Loucy (cell line): Measurements from ENCODE around the gene NAA38.

ENCODE experiments used
- H2AFZ ChIP-seq: fragments of 200-600 bp; sonication (generic); 2 replicates; pipeline ENCODE4 v1.6.0; 2016; ENCODE audit warnings: antibody characterized with exemption, mild to moderate bottlenecking, low read length, moderate library complexity
- H3F3A ChIP-seq: fragments of 200-600 bp; 2 replicates; pipeline ENCODE4 v1.6.0; 2016; ENCODE audit warnings: antibody characterized with exemption, low read depth, mild to moderate bottlenecking
- H3K27me3 ChIP-seq: fragments of 200-600 bp; sonication (generic); 2 replicates; pipeline ENCODE4 v1.6.1; 2014; ENCODE audit warnings: low read length, mild to moderate bottlenecking; ENCODE audit not compliant: insufficient read depth, poor library complexity, severe bottlenecking
- H3K36me3 ChIP-seq: fragments of 200-600 bp; sonication (generic); 2 replicates; pipeline ENCODE4 v1.6.1; 2016; ENCODE audit warnings: low read length; ENCODE audit not compliant: insufficient read depth
- H3K4me1 ChIP-seq: fragments of 200-600 bp; sonication (generic); 2 replicates; pipeline ENCODE4 v1.5.1; 2014; ENCODE audit warnings: low read length, mild to moderate bottlenecking; ENCODE audit not compliant: insufficient read depth, poor library complexity, severe bottlenecking
- H3K4me2 ChIP-seq: fragments of 200-600 bp; sonication (generic); 2 replicates; pipeline ENCODE4 v1.6.0; 2014; ENCODE audit warnings: antibody characterized with exemption, low read length, low read depth, mild to moderate bottlenecking; ENCODE audit not compliant: poor library complexity, severe bottlenecking
- H3K4me3 ChIP-seq: fragments of 200-600 bp; sonication (generic); 2 replicates; pipeline ENCODE4 v1.5.1; 2014; ENCODE audit warnings: low read length, mild to moderate bottlenecking, mixed read lengths; ENCODE audit not compliant: poor library complexity, severe bottlenecking
- H3K79me2 ChIP-seq: fragments of 200-600 bp; sonication (generic); 2 replicates; pipeline ENCODE4 v1.6.1; 2014; ENCODE audit warnings: low read length; ENCODE audit not compliant: insufficient read depth
- H3K9ac ChIP-seq: fragments of 200-600 bp; sonication (generic); 2 replicates; pipeline ENCODE4 v1.6.0; 2014; ENCODE audit warnings: mild to moderate bottlenecking, low read depth, low read length, moderate library complexity; ENCODE audit not compliant: poor library complexity, severe bottlenecking
- H3K9me2 ChIP-seq: fragments of 200-600 bp; sonication (generic); replicated peaks from 2 replicates; pipeline ENCODE4 v1.6.1; 2016; ENCODE audit warnings: low read depth, low read length, mixed read lengths
- H3K9me3 ChIP-seq: fragments of 200-600 bp; sonication (generic); 2 replicates; pipeline ENCODE4 v1.6.1; 2014; ENCODE audit warnings: mild to moderate bottlenecking, antibody characterized with exemption, low read length, low read depth; ENCODE audit not compliant: insufficient read depth
- H4K20me1 ChIP-seq: fragments of 200-600 bp; sonication (generic); 2 replicates; pipeline ENCODE4 v1.6.0; 2014; ENCODE audit warnings: antibody characterized with exemption, low read length, mild to moderate bottlenecking; ENCODE audit not compliant: insufficient read depth, poor library complexity, severe bottlenecking
- EZH2phosphoT487 ChIP-seq: fragments of 200-600 bp; IDR thresholded peaks from 2 replicates; pipeline ENCODE4 v1.6.1; 2018; ENCODE audit warnings: antibody characterized with exemption, mild to moderate bottlenecking, moderate library complexity, borderline replicate concordance
- TF ChIP-seq, protein P1 (sequence below): fragments of 200-600 bp; sonication (generic); conservative IDR thresholded peaks from 2 replicates; pipeline ENCODE4 v1.5.1; 2014; ENCODE audit warnings: mild to moderate bottlenecking, antibody characterized with exemption, low read length

NAA38 gene

DNA sequence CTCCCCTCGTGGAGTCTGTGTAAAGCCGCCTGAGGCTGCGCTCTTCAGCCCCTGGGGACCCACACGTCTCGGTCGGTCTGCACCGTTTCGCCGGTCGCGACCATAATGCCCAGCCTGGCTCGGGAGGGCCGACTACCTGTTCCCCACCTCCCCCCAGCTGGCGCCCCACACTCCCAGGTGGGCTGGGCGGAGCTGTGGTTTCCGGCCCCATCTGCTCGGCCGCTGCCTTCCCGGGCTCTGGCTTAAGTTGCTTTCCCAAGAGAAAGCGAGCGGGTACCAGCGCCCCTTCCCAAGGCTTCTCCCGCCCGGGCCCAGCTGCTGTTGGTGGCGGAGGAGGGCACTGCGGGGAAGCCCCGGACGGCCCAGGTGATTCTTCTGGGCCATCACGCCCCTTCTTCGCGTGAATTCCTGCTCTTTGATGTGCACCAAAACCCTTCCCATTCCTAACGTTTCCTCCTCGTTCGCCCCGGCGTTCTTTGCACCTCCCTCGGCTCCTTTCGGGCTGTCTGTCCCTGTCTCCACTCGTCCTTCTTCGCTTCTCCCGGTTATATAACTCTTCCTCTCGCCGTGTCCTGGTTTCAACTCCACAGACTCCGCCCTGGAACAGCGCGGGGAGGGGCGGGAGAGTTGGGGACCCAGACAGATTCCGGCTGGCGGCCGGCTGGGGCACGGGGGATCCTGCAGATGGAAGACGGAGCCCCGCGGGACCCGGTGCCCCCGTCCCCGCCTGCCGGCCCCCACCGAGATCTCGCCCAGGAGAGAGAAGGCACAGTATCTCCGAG, 21.4 kb downstream of the NAA38 start:
- H3K4me3 ChIP-seq, result peak overlapping the region; percentile 98
- peaks cover 51% of the 10 kb centered on the region for H3K4me1 ChIP-seq
- no peak for TF ChIP-seq EZH2phosphoT487
- TF ChIP-seq, protein P1, sequence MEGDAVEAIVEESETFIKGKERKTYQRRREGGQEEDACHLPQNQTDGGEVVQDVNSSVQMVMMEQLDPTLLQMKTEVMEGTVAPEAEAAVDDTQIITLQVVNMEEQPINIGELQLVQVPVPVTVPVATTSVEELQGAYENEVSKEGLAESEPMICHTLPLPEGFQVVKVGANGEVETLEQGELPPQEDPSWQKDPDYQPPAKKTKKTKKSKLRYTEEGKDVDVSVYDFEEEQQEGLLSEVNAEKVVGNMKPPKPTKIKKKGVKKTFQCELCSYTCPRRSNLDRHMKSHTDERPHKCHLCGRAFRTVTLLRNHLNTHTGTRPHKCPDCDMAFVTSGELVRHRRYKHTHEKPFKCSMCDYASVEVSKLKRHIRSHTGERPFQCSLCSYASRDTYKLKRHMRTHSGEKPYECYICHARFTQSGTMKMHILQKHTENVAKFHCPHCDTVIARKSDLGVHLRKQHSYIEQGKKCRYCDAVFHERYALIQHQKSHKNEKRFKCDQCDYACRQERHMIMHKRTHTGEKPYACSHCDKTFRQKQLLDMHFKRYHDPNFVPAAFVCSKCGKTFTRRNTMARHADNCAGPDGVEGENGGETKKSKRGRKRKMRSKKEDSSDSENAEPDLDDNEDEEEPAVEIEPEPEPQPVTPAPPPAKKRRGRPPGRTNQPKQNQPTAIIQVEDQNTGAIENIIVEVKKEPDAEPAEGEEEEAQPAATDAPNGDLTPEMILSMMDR, result no peak
- H3K9me3 ChIP-seq, result no peaks in the 10 kb centered on the region
- H4K20me1 ChIP-seq, result peaks cover 26% of the 10 kb centered on the region
- peaks cover 43% of the 10 kb centered on the region; the same call in 1 of the 2 replicates for H3K79me2 ChIP-seq
- peak overlapping the region; percentile 90 for H3K9ac ChIP-seq
- peaks cover 15% of the 10 kb centered on the region; the same call in 1 of the 2 replicates for H3F3A ChIP-seq
- H2AFZ ChIP-seq, result peak overlapping the region; percentile 83
- H3K4me2 ChIP-seq, result peak overlapping the region; percentile 94
- no peaks in the 10 kb centered on the region for H3K36me3 ChIP-seq
- H3K9me2 ChIP-seq, result no peaks in the 10 kb centered on the region
- H3K27me3 ChIP-seq, result no peaks in the 10 kb centered on the region

DNA sequence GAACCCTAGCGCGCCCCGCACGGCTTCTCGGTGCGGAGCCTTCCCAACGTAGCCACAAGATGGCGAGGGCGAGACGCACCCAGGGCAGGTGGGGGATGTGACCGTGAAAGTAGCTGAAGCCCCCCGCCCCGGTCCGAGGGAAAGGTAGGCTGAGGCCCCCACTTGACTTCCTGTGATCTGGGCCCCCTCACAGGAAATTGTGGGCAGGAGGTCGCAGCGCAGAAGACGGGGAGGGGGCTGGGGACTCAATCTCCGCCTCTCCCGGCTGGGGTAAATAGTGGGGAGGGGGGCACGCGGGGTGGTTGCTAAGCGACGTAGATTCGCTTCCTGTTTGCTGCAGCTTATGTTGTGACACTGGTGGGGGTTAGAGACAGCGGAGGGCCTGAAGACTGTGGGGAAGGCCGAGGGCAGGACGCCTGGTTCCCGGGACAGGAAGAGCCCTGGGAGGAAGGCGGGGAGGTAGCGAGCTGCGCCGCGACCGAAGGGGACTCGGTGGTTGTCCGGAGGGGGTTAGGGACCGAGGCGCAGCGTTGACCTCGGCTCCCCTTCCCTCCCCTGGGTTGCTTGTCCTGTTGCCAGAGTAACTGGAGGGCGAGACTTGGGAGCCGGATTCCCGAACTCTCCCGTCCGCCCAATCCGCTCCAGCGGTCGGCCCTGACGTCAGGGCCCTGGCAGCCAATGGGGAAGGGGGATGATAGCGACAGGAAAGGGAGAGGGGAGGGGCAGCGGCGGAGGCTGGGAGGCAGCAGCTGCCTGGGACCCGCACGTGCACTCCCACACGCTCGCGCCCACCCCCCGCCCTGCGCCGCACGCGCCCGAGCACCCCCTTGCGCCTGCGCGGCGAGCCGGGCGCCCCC, 22.2 kb downstream of the NAA38 start:
- no peak for TF ChIP-seq EZH2phosphoT487
- TF ChIP-seq, protein P1, result peak; percentile 84
- Histone ChIP-seq H3K9me2 (no peaks in the 10 kb centered on the region), H3K4me3 (peak overlapping the region; percentile 98), H3K9me3 (no peaks in the 10 kb centered on the region), H3F3A (peaks cover 15% of the 10 kb centered on the region; the same call in 1 of the 2 replicates), H2AFZ (peak overlapping the region; percentile 91), H4K20me1 (peaks cover 18% of the 10 kb centered on the region), H3K79me2 (peaks cover 35% of the 10 kb centered on the region; the same call in 1 of the 2 replicates), H3K4me1 (peaks cover 43% of the 10 kb centered on the region), H3K36me3 (no peaks in the 10 kb centered on the region), H3K4me2 (peak overlapping the region; percentile 94), H3K27me3 (no peaks in the 10 kb centered on the region), H3K9ac (peak overlapping the region; percentile 90)

DNA sequence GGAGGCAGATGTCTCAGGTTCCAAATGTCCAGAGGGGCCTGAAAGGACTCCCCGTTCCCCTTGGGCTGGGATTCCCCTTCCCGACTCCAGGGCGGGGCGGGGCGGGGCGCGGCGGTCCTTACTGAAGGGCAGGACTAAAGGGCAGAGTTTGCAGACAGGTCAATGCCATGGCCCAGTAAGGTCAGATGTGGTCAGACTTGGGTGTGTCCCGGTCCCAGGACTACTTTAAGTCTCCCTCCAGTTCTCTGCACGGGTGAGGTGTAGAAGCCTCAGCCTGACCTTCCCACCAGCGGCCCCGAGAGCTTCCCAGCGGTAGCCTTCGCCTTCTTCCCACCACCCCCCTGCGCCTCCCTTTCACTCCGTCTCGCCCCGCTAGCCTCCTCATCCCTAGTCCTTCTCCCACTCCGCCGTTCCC, 22.8 kb downstream of the NAA38 start:
- Histone ChIP-seq H3K79me2 (peaks cover 28% of the 10 kb centered on the region; the same call in 1 of the 2 replicates), H3K4me3 (peak overlapping the region; percentile 98), H3K4me1 (peaks cover 37% of the 10 kb centered on the region), H3K9me3 (no peaks in the 10 kb centered on the region), H3K4me2 (peak overlapping the region; percentile 94), H3K9ac (peak overlapping the region; percentile 61), H3K36me3 (no peaks in the 10 kb centered on the region), H2AFZ (peak overlapping the region; percentile 93), H4K20me1 (peaks cover 11% of the 10 kb centered on the region), H3K9me2 (no peaks in the 10 kb centered on the region), H3K27me3 (no peaks in the 10 kb centered on the region), H3F3A (peaks cover 15% of the 10 kb centered on the region; the same call in 1 of the 2 replicates)
- TF ChIP-seq, protein P1, result no peak
- no peak for TF ChIP-seq EZH2phosphoT487
